ENCODE measurements around the gene CRYBB3. TPM values are rescaled to one million over a fixed set of nuclear protein-coding genes. Genes with fewer than 3 reads are reported as not detected.

CRYBB3 gene
- total and polyA plus RNA-seq, 4 donors: 0.53 TPM; not detected in 3

DNA sequence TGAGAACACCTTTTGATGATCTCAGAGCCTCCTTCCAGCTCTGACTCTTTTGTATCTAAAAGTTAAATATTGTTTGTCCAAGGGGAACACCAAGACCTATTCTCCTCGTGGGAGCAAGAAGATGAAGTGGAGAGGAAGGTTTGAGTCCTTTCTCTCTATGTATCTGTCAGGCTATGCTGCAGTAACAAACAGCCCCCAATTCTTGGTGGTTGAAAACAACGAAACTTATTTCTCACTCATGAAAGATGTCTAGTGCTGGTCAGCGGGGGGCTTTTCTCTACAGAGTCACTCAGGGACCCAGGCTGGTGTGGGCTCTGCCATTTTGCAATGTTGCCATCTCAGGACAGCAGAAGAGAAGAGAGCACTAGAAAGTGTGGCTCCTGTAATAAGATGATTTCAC lies 13.6 kb downstream of the CRYBB3 start:
- Histone ChIP-seq H3K27me3 (ENCODE audit: control insufficient read depth in 3 of 3, insufficient read depth in 3 of 3, low read length in 2 of 3) (no peaks in the 10 kb centered on the region), H3K9me3 (ENCODE audit: control insufficient read depth in 4 of 4, insufficient read depth in 3 of 4, low read length in 3 of 4) (peaks cover 0 to 3% (median 0%) of the 10 kb centered on the region in 4 donors), H3K27ac (ENCODE audit: low read depth in 1 of 2, low read length in 1 of 2) (no peak overlapping the region), H3K4me3 (no peak overlapping the region), H3K36me3 (ENCODE audit: control insufficient read depth in 4 of 4, insufficient read depth in 4 of 4, low read length in 4 of 4) (no peaks in the 10 kb centered on the region), H3K4me1 (ENCODE audit: control insufficient read depth in 5 of 5, insufficient read depth in 5 of 5, low read length in 5 of 5) (no peaks in the 10 kb centered on the region), H3K9ac (ENCODE audit: insufficient read depth in 1 of 2, low read length in 2 of 2) (no peak overlapping the region)
- ATAC-seq (ENCODE audit: insufficient read depth, low FRiP score): no peak
- WGBS, 2 donors: 80 to 86% methylated on average over 3 of the region's 3 CpGs
- DNase-seq: no peak
- TF ChIP-seq, protein P1, sequence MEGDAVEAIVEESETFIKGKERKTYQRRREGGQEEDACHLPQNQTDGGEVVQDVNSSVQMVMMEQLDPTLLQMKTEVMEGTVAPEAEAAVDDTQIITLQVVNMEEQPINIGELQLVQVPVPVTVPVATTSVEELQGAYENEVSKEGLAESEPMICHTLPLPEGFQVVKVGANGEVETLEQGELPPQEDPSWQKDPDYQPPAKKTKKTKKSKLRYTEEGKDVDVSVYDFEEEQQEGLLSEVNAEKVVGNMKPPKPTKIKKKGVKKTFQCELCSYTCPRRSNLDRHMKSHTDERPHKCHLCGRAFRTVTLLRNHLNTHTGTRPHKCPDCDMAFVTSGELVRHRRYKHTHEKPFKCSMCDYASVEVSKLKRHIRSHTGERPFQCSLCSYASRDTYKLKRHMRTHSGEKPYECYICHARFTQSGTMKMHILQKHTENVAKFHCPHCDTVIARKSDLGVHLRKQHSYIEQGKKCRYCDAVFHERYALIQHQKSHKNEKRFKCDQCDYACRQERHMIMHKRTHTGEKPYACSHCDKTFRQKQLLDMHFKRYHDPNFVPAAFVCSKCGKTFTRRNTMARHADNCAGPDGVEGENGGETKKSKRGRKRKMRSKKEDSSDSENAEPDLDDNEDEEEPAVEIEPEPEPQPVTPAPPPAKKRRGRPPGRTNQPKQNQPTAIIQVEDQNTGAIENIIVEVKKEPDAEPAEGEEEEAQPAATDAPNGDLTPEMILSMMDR (IDR thresholded peaks at IDR 0.05; ENCODE audit: control extremely low read depth, extremely low read depth): no peak

DNA sequence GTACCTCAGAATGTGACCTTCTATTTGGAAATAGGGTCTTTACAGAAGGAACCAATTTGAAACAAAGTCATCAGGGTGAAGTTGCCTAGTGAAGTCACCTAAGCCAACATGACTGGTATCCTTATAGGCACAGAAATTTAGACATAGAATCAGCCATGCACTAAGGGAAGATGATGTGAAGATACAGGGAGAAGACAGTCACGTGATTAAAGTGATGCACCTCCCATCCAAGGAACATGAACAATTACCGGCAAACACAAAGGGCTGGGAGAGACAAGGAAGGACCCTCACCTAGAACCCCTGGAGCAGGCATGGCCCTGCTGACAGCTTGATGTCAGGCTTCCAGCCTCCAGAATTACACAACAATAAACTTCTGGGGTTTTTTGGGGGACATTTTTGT lies 16.6 kb downstream of the CRYBB3 start:
- Histone ChIP-seq H3K9ac (ENCODE audit: insufficient read depth in 1 of 2, low read length in 2 of 2) (no peak overlapping the region), H3K27me3 (ENCODE audit: control insufficient read depth in 3 of 3, insufficient read depth in 3 of 3, low read length in 2 of 3) (no peaks in the 10 kb centered on the region), H3K9me3 (ENCODE audit: control insufficient read depth in 4 of 4, insufficient read depth in 3 of 4, low read length in 3 of 4) (peaks cover 0 to 3% (median 0%) of the 10 kb centered on the region in 4 donors), H3K27ac (ENCODE audit: low read depth in 1 of 2, low read length in 1 of 2) (no peak overlapping the region), H3K4me3 (no peak overlapping the region), H3K4me1 (ENCODE audit: control insufficient read depth in 5 of 5, insufficient read depth in 5 of 5, low read length in 5 of 5) (no peaks in the 10 kb centered on the region), H3K36me3 (ENCODE audit: control insufficient read depth in 4 of 4, insufficient read depth in 4 of 4, low read length in 4 of 4) (no peaks in the 10 kb centered on the region)
- DNase-seq (no peak), ATAC-seq (ENCODE audit: insufficient read depth, low FRiP score) (no peak)
- TF ChIP-seq, protein P1 (IDR thresholded peaks at IDR 0.05; ENCODE audit: control extremely low read depth, extremely low read depth): no peak
- WGBS, 2 donors: 80 to 85% methylated on average over 2 of the region's 2 CpGs

DNA sequence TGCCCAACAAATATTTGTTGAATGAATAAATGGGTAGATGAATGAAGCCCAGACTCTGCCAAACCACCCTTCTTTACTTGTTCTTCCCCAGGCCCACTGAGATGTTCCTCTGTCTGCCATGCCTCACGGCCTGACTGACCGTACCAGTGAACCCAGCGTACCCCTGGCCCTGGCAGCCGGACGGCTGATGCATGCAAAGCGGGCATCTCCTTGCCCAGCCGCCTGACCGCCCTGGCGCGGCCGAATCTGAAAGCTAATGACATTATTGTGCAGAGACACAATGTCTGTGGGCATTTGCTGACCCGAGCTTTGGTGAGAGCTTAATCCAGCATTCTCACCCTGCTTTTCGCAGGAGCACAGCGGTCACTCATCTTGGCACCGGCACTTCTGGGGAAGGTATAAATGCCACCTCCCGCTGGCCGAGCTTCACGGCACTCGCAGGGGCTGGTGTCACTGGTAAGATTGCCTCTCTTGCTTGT lies 19.6 kb downstream of the CRYBB3 start, which contains the start of gene CRYBB2:
CRYBB2 (plus strand) TSS at position 429 of the 479 bp plus-strand sequence. CDS start 1,791 bp downstream, outside the sequence.
- TF ChIP-seq, protein P1 (IDR thresholded peaks at IDR 0.05; ENCODE audit: control extremely low read depth, extremely low read depth): no peak
- ATAC-seq (ENCODE audit: insufficient read depth, low FRiP score): no peak
- H3K27ac ChIP-seq (ENCODE audit: low read depth in 1 of 2, low read length in 1 of 2): no peak within 1 kb of the TSS

DNA sequence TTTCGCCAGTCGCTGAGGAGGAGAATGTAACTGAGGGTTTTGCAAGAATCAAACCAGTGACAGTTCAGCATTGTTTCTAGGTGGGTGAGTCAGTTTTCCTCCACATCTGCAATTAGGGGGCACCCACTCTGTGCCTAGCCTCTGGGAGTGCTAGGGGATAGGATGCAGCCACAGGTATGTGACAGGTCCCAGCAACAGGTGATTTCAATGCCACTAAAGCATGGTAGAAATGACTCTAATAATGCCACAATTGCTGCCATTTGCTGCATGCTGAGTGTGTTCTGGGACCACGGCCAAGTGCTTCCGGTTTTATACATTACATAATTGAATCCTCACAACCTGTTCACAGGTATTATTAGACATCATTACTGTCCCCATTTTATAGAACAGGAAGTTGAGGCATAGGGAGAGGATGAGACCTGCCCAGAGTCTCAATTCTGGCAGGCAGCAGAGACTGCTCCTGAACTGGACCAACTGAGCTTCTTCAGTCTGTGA lies 20.3 kb downstream of the CRYBB3 start:
- 56 to 60% methylated on average over 4 of the region's 4 CpGs for WGBS, 2 donors
- Histone ChIP-seq H3K9ac (ENCODE audit: insufficient read depth in 1 of 2, low read length in 2 of 2) (no peak overlapping the region), H3K4me1 (ENCODE audit: control insufficient read depth in 5 of 5, insufficient read depth in 5 of 5, low read length in 5 of 5) (no peaks in the 10 kb centered on the region), H3K27me3 (ENCODE audit: control insufficient read depth in 3 of 3, insufficient read depth in 3 of 3, low read length in 2 of 3) (no peaks in the 10 kb centered on the region), H3K27ac (ENCODE audit: low read depth in 1 of 2, low read length in 1 of 2) (no peak overlapping the region), H3K4me3 (no peak overlapping the region), H3K9me3 (ENCODE audit: control insufficient read depth in 4 of 4, insufficient read depth in 3 of 4, low read length in 3 of 4) (no peaks in the 10 kb centered on the region), H3K36me3 (ENCODE audit: control insufficient read depth in 4 of 4, insufficient read depth in 4 of 4, low read length in 4 of 4) (no peaks in the 10 kb centered on the region)
- ATAC-seq (ENCODE audit: insufficient read depth, low FRiP score) (no peak), DNase-seq (peak in 1 of 3 donors; percentile 7)
- TF ChIP-seq, protein P1 (IDR thresholded peaks at IDR 0.05; ENCODE audit: control extremely low read depth, extremely low read depth): no peak

More for the DNA sequence above, 19.6 kb downstream of the CRYBB3 start, which contains the start of gene CRYBB2:
- Histone ChIP-seq H3K9ac (ENCODE audit: insufficient read depth in 1 of 2, low read length in 2 of 2) (no peak within 1 kb of the TSS), H3K27me3 (ENCODE audit: control insufficient read depth in 3 of 3, insufficient read depth in 3 of 3, low read length in 2 of 3) (no peaks in the 10 kb centered on the region), H3K4me3 (no peak within 1 kb of the TSS), H3K36me3 (ENCODE audit: control insufficient read depth in 4 of 4, insufficient read depth in 4 of 4, low read length in 4 of 4) (no peaks in the 10 kb centered on the region), H3K9me3 (ENCODE audit: control insufficient read depth in 4 of 4, insufficient read depth in 3 of 4, low read length in 3 of 4) (no peaks in the 10 kb centered on the region), H3K4me1 (ENCODE audit: control insufficient read depth in 5 of 5, insufficient read depth in 5 of 5, low read length in 5 of 5) (no peaks in the 10 kb centered on the region)
- WGBS, 2 donors: 91 to 93% methylated on average over 19 of the region's 19 CpGs
- no peak for DNase-seq
